ENCODE results near the gene ARHGAP8. TPM values are rescaled to one million over a fixed set of nuclear protein-coding genes. Genes with fewer than 3 reads are reported as not detected.

ARHGAP8 gene
- total and polyA plus RNA-seq, 2 donors (not counting 3 experiments of a cell fraction or from before 2014, with no cell fraction given), result not detected

DNA sequence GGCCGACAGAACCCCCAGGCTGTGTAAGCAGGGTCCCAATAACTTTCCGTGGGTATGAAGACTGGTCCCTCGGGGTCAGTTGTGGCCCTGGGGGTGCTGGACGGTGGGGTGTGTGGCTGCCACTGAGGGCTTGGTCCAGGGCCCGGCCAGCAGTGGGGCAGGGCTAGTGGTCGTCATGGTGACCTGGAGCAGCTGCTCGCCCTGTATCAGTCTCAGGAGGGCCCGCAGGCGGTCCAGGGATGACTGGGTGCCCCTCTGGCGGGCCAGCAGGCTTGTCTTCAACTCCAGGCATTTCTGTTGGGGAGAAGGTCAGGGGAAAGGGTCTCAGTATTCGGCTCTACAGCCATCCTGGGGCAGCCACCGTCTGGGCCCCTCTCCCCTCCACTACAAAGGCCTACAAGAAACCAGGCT, 130.6 kb downstream of the ARHGAP8 start:
- H3K9ac ChIP-seq (replicated peaks; ENCODE audit: extremely low read depth, insufficient read depth, low read length), result no peak overlapping the region
- no peak overlapping the region for H2AFZ ChIP-seq (ENCODE audit: low read depth, low read length)
- peaks cover 3% of the 10 kb centered on the region for H3K9me3 ChIP-seq (replicated peaks; ENCODE audit: control insufficient read depth, insufficient read depth, low read length)
- BruUV-seq (replicated peaks), result no TSS peak
- TF ChIP-seq POLR2AphosphoS5 (IDR thresholded peaks at IDR 0.05; ENCODE audit: insufficient read depth, low read depth, low read length), result no peak
- no peak for TF ChIP-seq GATA2 (IDR thresholded peaks at IDR 0.05; ENCODE audit: insufficient read depth, insufficient read length, low read depth, low read length)
- no peak for TF ChIP-seq CTCF (IDR thresholded peaks at IDR 0.05; ENCODE audit: extremely low read depth in 1 of 2, insufficient read depth in 1 of 2, low read depth in 1 of 2, low read length in 2 of 2)
- TF ChIP-seq MYC (IDR thresholded peaks at IDR 0.05; ENCODE audit: low read depth, low read length), result no peak
- TF ChIP-seq, protein P1, sequence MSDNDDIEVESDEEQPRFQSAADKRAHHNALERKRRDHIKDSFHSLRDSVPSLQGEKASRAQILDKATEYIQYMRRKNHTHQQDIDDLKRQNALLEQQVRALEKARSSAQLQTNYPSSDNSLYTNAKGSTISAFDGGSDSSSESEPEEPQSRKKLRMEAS (IDR thresholded peaks at IDR 0.05; ENCODE audit: insufficient read depth, insufficient read length), result no peak
- TF ChIP-seq JUN (IDR thresholded peaks at IDR 0.05; ENCODE audit: borderline replicate concordance, insufficient read depth, insufficient read length, low read depth), result no peak
- no peak for TF ChIP-seq FOS (IDR thresholded peaks at IDR 0.05; ENCODE audit: borderline replicate concordance, insufficient read depth, low read length)
- TF ChIP-seq POLR2A (IDR thresholded peaks at IDR 0.05; ENCODE audit: low read depth, low read length), result no peak
- TF ChIP-seq EZH2 (IDR thresholded peaks at IDR 0.05; ENCODE audit: borderline replicate concordance, low read depth, low read length, severe bottlenecking), result no peak
- no peaks in the 10 kb centered on the region for H3K9me1 ChIP-seq (replicated peaks; ENCODE audit: control insufficient read depth, extremely low read depth, insufficient read depth, low read length)
- H3K36me3 ChIP-seq (ENCODE audit: control insufficient read depth in 2 of 2, extremely low read depth in 1 of 2, insufficient read depth in 2 of 2, low read length in 2 of 2), result no peaks in the 10 kb centered on the region
- no peaks in the 10 kb centered on the region for H3K4me1 ChIP-seq (ENCODE audit: control insufficient read depth, extremely low read depth, insufficient read depth, low read length)
- POLR2A ChIA-PET, result no interaction called here
- H4K20me1 ChIP-seq (replicated peaks; ENCODE audit: control insufficient read depth, extremely low read depth, insufficient read depth, low read length), result no peaks in the 10 kb centered on the region
- H3K4me3 ChIP-seq (replicated peaks in 1 of 3; ENCODE audit: insufficient read depth in 1 of 3, low read depth in 1 of 3, low read length in 3 of 3), result no peak overlapping the region
- FAIRE-seq, result no peak
- H3K27ac ChIP-seq (ENCODE audit: insufficient read depth, low read depth, low read length), result no peak overlapping the region
- no peaks in the 10 kb centered on the region for H3K79me2 ChIP-seq (ENCODE audit: control insufficient read depth, insufficient read depth, low read length)
- H3K4me2 ChIP-seq (ENCODE audit: insufficient read depth, low read length), result no peak overlapping the region
- dilution Hi-C loops (cut with MboI; ENCODE audit: extremely low pct_ligation_motif_present, low sequenced_read_pairs) (no loop called here), intact Hi-C loops (cut with micrococcal nuclease) (no loop called here)
- no peaks in the 10 kb centered on the region for H3K27me3 ChIP-seq (ENCODE audit: control insufficient read depth in 2 of 2, insufficient read depth in 2 of 2, low read length in 2 of 2)
- DNase-seq (ENCODE audit: low read depth, low spot score), result no peak
- CTCF ChIA-PET, result no interaction called here
